KBM-7 (cell line): ENCODE data around the gene HRH1.

Source experiments
- DNase-seq: peaks from one replicate; pipeline ENCODE4 v3.0.0-alpha.2; 2015
- in situ Hi-C: fragments of 300-500 bp; cut with MboI; formaldehyde crosslinking; loops from 2 replicates; pipeline ENCODE4 v1.14.3; 2020; ENCODE audit warnings: low sequenced_read_pairs, low pct_unique_long_range_greater_than_20kb, mixed read lengths

HRH1 gene

GRCh38 chr3:11226042-11226370, 71.7 kb downstream of the HRH1 start:
- DNase-seq = no peak
- in situ Hi-C loops = no loop called here

GRCh38 chr3:11228041-11228440, 73.7 kb downstream of the HRH1 start:
- in situ Hi-C loops = no loop called here
- no peak for DNase-seq

- DNase-seq = no peak
- in situ Hi-C loops = no loop called here
Observed at GRCh38 chr3:11230125-11230524, 75.8 kb downstream of the HRH1 start.

GRCh38 chr3:11230832-11231231, 76.5 kb downstream of the HRH1 start:
- in situ Hi-C loops = no loop called here
- no peak for DNase-seq

- in situ Hi-C loops = no loop called here
- DNase-seq = no peak
Observed at GRCh38 chr3:11235385-11235784, 81.1 kb downstream of the HRH1 start.

- DNase-seq = peak; percentile 48
- in situ Hi-C loops = no loop called here
Observed at GRCh38 chr3:11236588-11237461, 82.5 kb downstream of the HRH1 start.

GRCh38 chr3:11238060-11238459, 83.8 kb downstream of the HRH1 start:
- in situ Hi-C loops = no loop called here
- DNase-seq = no peak

GRCh38 chr3:11238880-11239279, 84.6 kb downstream of the HRH1 start:
- in situ Hi-C loops = no loop called here

GRCh38 chr3:11239796-11240195, 85.5 kb downstream of the HRH1 start:
- DNase-seq = no peak
- in situ Hi-C loops = no loop called here

More at GRCh38 chr3:11238880-11239279, 84.6 kb downstream of the HRH1 start:
- no peak for DNase-seq

- no peak for DNase-seq
- in situ Hi-C loops = no loop called here
Observed at GRCh38 chr3:11240496-11240895, 86.2 kb downstream of the HRH1 start.

- in situ Hi-C loops = no loop called here
- DNase-seq = no peak
Observed at GRCh38 chr3:11244121-11244677, 89.9 kb downstream of the HRH1 start.

GRCh38 chr3:11245276-11245675, 91.0 kb downstream of the HRH1 start:
- in situ Hi-C loops = no loop called here
- DNase-seq = no peak

- in situ Hi-C loops = no loop called here
- DNase-seq = no peak
Observed at GRCh38 chr3:11245827-11246662, 91.8 kb downstream of the HRH1 start.

- DNase-seq = no peak
- in situ Hi-C loops = no loop called here
Observed at GRCh38 chr3:11246663-11246970, 92.3 kb downstream of the HRH1 start.

GRCh38 chr3:11247362-11247761, 93.1 kb downstream of the HRH1 start:
- in situ Hi-C loops = no loop called here
- DNase-seq = no peak

GRCh38 chr3:11248596-11248995, 94.3 kb downstream of the HRH1 start:
- no peak for DNase-seq
- in situ Hi-C loops = no loop called here

- in situ Hi-C loops = no loop called here
- no peak for DNase-seq
Observed at GRCh38 chr3:11250902-11251806, 96.9 kb downstream of the HRH1 start.

- in situ Hi-C loops = no loop called here
- DNase-seq = no peak
Observed at GRCh38 chr3:11251807-11252176, 97.5 kb downstream of the HRH1 start.

GRCh38 chr3:11254876-11255275, 100.6 kb downstream of the HRH1 start:
- no peak for DNase-seq
- in situ Hi-C loops = no loop called here
